GM19438 (cell line): ENCODE measurements around the gene TANC1.

Experiments
- ATAC-seq: cut with Tn5 transposase; IDR thresholded peaks from one replicate; pipeline ENCODE4 v1.9.1; 2021; ENCODE audit warnings: low read depth; ENCODE audit not compliant: unreplicated experiment

The TANC1 gene

DNA sequence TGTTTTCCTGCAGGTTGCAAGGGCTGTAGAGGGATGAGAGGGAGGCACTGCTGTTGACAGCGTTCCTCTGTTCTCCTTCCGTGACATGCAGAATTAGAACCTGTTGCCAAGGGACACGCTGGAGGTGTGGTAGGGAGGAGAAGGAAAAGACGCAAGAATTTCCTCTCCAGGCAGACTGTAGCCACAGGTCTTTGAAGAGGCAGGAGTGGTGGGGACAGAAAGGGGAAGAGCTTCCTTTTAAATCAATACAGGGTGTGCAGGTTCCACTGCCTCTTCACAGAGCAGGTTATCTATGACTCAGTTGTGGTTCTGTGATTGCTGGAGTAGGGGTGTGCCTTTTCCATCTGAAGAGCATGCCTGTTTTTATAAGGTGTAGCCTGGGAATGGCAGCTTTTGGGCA, 185.0 kb downstream of the TANC1 start:
- ATAC-seq: no peak

DNA sequence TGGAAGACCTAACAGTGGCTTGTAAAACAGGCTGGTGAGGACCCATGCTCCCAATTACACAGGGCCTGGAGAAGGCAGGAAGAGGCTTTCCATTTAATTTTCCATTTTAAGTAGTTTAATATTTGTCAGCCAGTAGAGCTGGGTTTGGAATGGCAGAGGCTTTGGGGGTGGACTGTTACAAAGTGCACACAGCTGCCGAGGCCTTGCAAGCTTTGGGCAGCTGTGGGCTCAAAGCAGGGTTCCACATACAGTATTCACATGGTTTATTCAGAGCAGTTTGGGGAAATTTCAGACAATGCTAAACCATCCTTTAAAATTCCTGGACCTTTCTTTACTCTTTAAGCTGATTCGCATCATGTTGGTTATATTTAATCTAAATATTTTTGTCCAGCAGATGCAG, 185.5 kb downstream of the TANC1 start:
- no peak for ATAC-seq

DNA sequence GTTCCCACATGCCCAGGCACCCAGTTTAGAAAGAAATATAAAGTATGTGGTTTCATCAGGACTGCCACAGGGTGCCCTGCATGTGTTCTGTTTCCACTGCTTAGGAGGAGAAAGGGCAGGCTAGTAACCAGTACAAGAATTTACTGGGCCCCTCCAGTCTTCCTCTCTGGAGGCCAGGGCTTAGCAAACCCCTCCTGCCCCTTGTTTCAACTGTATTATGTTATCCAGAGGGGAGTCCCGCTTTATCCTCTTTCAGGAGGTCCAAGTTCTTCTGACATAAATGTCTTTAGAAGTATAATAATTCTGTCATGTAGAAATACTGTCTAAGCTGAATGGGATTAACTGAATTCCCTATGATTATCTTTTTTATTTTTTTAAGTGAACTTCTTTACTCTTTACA, 185.9 kb downstream of the TANC1 start:
- ATAC-seq: no peak

DNA sequence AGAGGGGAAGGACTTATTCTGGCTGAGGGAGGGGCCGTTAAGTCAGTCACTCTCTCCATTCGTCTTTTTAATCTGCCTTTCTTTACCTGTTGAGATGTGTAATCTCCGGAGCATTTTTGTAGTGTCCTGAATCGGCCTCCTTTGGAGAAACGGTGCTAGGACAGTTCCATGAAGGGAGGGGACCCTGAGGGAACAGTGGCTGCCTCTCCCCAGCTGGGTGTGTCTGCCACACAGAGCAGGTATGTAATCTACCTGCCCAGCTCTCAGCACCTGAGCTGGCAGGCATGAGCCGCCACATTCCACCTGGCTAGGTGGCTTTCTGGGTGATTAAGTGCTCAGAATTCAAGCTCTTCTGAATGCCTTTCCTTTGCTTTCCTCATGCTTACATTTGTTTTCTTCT, 186.9 kb downstream of the TANC1 start:
- ATAC-seq: no peak

DNA sequence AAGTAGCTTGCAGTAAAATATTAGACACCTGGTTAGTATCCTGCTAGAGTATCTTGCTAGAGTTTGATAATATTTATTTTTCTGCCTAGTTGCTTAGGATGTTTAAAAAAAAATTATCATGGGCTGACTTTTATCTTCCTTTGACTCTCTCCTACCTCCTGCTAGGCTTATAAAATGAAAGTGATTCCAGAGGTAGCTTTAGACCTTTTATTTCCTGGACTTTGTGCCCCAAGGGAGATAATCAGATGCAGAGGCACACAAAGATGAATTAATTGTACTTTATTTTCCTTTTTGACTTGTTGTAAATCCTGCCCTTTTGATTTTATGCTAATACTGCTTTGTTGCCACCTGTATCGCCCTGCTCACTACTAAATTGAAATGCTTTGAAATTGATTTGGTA, 187.4 kb downstream of the TANC1 start:
- ATAC-seq: no peak

DNA sequence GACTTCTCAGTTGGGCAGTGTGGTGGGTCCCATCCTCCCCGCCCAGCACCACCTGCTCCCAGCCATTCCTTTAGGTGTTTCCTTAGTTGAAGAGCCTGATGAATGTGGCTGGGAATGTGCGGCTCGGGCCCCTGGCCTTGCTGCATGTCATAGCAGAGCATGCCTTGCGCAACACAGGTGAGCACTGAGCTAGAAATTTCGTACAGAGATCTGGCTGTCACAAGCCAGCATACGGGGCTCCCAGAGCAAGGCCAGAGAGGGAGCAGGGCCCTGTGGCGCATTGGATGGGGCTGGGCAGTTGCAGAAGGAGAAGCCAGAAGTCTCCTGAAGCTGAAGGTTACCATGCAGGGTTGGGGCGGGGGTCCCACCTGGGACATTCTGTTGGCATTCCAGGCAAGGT, 188.4 kb downstream of the TANC1 start:
- ATAC-seq: no peak

DNA sequence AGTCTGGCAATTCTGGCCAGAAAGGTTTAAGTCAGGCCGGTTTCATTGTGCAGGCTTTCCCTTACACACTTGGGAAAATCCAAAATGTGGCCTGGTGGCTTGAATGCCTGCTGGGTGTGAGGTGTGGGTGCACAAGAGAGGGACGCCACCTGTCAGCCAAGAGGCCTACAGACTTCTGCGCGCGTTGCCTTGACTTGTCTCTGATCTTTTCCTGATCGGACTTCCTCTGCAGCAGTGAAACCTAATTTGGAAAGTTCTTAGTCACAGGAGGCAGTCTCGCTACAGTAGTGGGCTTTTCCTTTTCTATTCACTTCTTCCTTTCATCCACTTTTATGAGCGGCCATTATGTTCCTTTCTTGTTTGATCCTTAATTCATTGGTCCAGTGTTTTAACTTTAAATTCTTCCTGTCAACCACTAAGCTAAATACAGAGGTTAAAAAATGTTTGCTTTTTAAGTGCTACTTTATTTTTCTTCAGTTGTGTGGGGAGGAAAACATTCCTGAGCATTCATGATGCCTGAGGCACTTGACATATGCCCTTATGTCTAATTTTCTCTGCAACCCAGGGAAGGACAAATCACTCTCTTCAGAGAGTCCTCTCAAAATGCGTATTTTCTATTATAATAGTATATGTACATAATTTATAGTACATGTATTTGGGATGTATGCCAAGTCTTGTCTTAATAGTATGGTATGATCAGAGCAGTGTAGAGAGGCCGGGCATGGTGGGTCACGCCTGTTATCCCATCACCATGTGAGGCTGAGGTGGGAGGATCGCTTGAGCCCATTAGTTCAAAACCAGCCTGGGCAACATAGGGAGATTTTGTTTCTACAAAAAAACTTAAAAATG, 189.1 kb downstream of the TANC1 start:
- ATAC-seq: no peak

DNA sequence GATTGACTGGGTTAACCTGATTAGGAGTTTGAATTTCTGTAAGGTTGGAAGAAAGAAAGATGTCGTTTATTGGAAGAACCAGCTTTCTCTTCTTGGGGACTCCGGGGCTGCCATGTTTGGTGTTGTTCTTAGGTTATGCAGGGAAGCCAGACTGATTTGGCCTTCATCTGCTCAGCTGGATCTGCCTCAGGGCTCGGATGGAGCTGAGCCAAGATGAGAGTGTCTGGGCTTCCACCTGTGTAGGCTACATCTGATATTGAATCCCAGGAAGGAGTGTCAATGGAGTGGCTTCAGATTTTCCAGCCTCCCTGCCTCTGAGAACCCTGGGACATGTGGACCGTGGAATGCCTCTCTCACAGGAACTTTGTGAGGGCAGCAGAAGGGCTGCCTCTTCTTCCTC, 192.0 kb downstream of the TANC1 start:
- ATAC-seq: no peak

DNA sequence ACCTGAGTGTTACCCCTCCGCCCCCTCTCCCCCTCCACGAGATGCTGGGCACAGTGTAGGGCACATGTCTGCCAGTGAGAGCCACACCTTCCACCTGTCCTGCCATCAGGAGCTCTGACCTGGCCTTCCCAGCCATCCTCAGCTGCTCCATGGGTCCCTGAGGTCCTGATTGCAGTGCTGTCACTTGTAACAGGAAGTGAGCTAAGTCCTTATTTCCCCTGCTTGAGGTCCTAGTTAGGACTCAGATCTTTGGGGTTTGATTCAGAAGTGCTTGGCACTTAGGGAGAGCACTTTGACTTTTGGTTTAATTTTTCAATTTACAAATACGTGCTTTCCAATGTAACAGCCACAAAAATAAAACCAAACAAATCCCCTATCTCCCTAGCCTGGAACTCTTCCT, 192.5 kb downstream of the TANC1 start:
- ATAC-seq: no peak

DNA sequence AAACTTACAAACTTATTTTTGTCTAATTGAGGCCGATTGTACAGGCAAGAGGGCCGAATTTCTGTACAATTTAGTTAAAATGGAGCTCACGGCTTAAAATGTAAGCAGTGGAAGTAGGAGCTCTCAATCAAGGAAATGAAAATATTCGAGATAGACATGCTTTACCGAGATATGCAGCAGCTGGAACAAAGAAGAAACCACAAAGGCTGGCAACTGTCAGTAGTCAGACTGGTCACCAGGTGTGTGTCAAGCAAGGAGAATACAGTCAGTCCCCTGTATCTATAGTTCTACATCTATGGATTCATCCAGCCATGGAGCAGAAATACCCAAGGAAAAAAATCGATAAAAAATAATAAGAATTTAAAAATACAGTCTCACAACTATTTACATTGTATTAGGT, 195.5 kb downstream of the TANC1 start:
- no peak for ATAC-seq

DNA sequence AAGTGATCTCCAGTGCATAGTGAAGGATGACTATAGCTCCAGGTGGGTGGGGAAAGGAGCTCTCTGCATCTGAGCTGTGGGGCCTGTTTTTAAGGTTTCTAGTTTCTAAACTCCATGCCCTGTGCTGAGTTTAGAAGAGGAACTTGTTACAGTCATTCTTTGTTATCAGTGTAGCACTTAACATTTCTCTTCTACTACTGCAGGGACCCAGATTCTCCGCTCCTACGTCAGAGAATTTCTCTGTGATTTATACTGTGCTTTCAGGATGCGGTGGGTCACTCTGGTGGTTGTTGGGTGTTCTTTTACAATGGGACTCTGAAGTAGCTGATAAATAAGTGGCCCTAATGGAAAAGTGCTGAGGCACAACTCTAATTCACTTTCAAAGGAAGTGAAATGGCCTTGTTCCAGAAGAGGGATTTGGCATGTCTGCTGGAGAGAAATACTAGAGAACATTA, 196.0 kb downstream of the TANC1 start:
- ATAC-seq: no peak

DNA sequence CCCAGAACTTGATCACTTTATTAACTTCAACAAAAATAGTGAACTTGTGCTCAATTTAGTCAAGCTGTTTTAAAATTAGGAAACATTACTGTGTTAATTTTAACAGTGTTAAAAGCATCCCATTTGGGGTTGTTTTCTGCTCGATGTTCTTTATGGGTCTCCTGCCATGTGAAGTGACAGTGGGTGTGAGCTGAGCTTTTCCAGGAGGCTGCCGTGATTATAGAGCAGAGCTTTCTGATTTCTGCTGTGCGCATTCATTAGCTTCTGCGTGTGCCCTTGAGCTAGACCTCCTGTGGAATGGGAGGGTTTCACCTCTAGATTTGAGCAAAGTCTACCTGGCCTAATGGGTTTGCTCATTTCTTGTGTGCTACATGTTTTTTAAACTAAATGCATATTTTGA, 196.6 kb downstream of the TANC1 start:
- no peak for ATAC-seq

DNA sequence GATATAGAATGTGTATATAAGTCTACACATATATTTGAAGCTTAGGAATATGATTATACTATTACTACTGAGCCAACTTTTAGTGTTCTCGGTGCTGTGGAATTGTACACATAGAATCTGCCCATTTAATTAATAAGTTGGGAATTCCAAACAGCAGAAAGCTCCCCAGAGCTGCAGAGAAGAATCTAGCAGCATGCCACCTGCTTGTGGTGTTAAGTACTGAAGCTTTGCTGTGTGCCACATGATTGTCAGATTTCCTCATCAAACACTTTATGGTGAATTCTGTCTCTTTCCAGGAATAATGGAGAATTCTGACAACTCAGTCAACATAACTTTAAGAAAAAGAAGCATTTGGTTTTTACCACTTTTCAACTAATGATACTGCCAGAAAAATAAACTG, 200.3 kb downstream of the TANC1 start:
- no peak for ATAC-seq

DNA sequence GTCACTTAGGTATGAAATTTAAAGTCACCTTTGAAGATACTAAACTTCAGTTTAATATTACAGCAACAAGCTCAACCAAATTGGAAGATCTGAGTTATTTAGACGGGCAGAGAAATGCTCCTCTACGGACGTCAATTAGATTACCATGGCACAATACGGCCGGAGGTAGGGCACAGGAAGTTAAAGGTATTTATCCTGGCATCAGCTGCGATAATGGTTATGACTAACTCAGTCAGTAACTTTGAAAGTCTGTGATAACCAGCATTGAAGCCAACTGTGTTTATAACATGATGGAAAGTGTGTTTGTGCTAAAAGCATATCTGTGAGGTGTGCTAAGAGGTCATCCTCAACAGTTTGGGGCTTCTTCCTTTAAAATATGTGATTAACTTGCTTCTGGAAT, 200.7 kb downstream of the TANC1 start:
- ATAC-seq: no peak

DNA sequence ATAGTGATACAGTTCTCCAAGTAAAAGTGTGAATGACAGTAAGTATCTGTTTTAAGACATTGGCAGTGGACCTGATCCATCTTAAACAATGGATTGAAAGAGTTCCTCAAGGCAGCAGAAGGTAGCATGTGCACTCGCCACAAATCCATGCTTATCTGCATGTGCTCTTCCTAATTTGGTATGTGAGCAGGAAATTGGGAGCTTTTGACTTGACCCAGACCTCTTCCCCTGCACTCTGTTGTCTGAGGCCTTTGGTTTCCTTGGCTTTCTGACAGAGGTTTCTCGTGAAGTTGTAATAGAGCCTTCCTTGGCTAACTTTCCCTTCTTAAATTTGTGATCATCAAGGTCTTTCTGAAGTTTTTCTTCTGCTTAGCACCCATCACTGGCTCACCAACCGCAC, 204.0 kb downstream of the TANC1 start:
- ATAC-seq: no peak

DNA sequence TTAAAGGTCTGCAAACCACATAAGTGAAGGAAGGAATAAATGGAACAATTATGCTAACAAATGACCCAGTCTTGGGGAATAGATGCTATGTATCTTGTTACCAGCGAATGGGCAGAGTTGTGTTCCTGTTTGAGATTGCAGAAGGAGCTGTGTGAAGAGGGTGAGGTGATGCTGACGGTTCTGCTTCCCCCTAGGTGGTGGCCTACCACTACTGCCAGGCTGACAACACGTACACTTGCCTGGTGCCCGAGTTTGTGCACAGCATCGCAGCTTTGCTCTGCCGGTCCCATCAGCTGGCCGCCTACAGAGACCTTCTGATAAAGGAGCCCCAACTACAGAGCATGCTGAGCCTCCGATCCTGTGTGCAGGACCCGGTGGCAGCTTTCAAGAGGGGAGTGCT, 206.3 kb downstream of the TANC1 start:
- no peak for ATAC-seq

DNA sequence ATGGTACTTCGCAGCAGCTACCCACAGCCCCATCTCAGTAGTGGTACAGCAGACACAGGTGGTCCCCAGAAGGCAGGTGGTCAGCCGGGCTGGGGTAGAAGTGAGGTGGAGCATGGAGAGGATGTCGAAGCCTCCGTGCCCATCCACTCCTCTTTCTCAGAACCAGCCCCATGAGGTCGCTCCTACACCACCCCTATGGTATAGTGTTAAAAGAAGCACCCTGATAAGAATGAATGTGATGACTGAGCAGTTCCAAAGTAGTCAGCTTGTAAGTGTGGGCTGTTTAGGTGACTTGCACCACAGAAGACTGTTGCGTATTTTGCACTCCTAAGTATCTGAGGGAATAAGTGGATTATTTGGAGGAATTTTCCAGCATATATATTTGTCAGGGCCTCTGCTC, 206.7 kb downstream of the TANC1 start:
- no peak for ATAC-seq

DNA sequence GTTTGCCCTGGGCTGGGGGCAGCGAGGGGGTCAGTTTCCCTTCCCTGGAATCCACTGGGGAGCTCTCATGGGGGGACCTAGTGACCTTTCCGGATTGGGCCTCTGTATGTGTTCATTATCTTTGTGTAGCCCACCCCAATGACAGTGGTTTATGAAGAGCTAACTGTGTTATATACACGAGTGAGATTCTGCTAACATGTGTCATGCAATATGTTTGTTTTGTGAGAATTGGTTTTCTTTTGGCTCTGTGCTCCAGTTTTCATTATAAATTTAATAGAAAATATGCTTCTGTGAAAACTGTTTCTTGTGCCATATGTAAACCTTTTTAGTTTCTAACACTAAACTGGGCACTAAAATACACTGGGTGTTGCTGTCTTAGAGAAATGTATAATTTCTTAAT, 207.5 kb downstream of the TANC1 start:
- no peak for ATAC-seq

DNA sequence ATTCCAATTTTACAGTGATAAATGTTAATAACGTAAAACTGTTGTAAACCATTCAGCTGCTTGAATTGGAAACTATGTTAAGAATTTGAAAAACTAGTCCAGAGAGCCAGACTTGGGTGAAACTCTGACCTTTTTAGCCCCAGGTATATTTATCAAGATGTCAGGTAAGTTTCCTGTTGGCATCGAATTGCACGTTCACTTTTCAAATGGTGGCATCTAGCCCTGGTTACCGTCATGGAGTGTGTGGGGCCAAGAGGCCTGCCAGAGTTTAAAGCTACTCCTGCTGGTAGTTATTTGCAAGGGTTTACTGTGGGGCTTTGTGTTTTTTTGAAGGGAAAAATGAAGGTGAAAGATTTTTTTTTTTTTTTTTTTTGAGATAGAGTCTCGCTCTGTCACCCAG, 208.1 kb downstream of the TANC1 start:
- no peak for ATAC-seq

DNA sequence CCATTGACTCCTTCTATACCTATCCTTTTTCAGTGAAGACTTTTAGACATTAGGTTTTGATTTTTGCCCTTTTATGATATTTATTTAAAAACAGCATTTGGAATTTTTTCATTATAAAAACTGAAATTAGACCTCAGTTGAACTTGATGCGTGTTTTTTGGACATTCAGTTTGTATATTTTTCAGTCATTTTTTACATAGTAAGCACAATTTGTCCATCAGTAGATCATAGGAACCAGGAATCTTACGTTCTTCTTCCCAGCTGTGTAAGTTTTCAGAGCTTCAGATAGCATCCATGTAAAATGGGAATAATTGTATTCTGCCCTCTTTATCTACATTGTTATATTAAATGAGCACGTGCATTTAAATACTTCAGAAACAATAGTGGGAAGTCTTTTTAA, 208.9 kb downstream of the TANC1 start:
- ATAC-seq: no peak

DNA sequence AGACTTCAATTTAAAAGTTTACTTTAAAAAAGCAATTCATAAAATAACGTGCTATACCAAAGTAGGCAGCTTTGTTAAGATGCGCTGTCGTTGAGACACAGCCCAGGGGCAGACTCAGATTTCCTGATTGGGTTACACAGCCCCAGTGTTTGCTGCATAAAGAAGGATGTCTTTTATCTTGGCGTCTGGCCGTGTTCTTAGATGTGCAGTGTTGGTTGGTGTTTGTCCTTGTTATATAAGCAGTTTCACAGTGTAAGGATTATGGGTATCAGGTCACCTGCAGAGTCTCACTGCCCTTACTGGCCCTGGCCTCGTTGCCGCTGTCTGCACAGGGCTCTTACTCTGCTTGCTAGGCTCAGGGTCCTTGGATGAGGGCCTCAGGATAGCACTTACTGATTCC, 209.5 kb downstream of the TANC1 start:
- no peak for ATAC-seq

DNA sequence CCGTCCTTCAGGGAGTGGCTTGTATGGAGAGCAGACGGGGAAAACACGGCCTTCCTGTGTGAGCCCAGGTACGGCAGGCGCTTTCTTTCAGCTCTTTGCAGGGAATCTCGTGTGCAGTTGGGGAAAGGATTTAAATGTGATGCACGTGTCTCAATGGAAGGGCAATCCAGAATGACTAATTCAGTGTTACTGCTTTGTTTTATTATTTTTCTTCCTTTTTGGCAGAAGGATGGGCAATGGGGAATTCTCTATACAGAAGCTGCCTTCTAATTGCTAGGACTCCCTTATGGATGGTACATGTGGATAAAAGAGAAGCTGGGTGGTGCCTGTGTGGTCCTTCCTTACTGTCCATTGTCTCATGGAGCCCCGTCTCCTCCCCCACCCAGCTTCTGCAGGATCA, 210.7 kb downstream of the TANC1 start:
- no peak for ATAC-seq

DNA sequence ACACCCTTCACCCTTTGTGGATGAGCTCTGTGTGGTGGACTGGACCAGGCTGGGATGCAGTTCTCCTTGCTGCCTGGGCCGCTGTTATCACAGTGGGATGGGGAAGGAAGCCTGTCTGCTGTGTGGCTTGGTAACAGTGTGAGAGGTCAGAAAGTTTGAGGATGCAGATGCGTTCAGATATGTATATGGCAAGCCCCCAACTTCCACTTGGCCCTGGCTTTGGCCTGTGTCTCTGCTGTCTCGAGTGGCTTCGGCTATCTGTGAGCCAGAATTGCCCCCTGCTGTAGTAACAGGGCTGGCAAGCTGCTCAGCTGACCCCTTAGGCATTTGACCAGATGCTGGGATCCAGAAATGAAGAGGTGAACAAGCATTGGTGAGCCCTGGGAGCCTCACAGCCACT, 211.3 kb downstream of the TANC1 start:
- ATAC-seq: no peak
